Measurements from ENCODE around the gene P2RX7. TPM values are rescaled to one million over a fixed set of nuclear protein-coding genes. Genes with fewer than 3 reads are reported as not detected.

Gene P2RX7
- total and polyA plus RNA-seq, 9 of the 15 experiments (the other 6 are each of a cell fraction or from before 2014, with no cell fraction given), result 0.04 to 0.65 (median 0.30) TPM

- TF ChIP-seq MCM7 (IDR thresholded peaks at IDR 0.05) (no peak), ZNF408 (CRISPR knock-in tag; IDR thresholded peaks at IDR 0.05; ENCODE audit: low read depth) (no peak), ZNF740 (CRISPR knock-in tag; IDR thresholded peaks at IDR 0.05) (peak; percentile 34), ZNF740 (tag; IDR thresholded peaks at IDR 0.05) (peak in 1 of 2 experiments; percentile 48; a peak in 1 of 4 replicates), ELF4 (CRISPR knock-in tag; IDR thresholded peaks at IDR 0.05) (no peak), NFATC3 (IDR thresholded peaks at IDR 0.05) (no peak), ILK (tag; IDR thresholded peaks at IDR 0.05; ENCODE audit: borderline replicate concordance, low read depth) (no peak), TAL1 (IDR thresholded peaks at IDR 0.05) (no peak), RBM25 (IDR thresholded peaks at IDR 0.05; ENCODE audit: low read depth, low read length, severe bottlenecking) (peak; percentile 32), SMAD1 (IDR thresholded peaks at IDR 0.05; ENCODE audit: low read depth, low read length, partially characterized antibody) (peak; percentile 18), IRF2 (CRISPR knock-in tag; IDR thresholded peaks at IDR 0.05) (no peak), ZNF134 (CRISPR knock-in tag; conservative IDR thresholded peaks at IDR 0.05) (no peak), PCBP2 (IDR thresholded peaks at IDR 0.05; ENCODE audit: low read depth, low read length, poor library complexity, severe bottlenecking) (no peak), NR1H2 (CRISPR knock-in tag; IDR thresholded peaks at IDR 0.05) (peak; percentile 61), ZNF184 (CRISPR knock-in tag; IDR thresholded peaks at IDR 0.05) (no peak), RCOR1 (IDR thresholded peaks at IDR 0.05; ENCODE audit: borderline replicate concordance in 1 of 2, low read depth in 2 of 2, low read length in 2 of 2) (0 out of 4 replicates have a peak, but pooled peaks of 1 of the 2 experiments have one; percentile 22), SP1 (CRISPR knock-in tag; IDR thresholded peaks at IDR 0.05) (peak; percentile 67), SRSF9 (IDR thresholded peaks at IDR 0.05; ENCODE audit: borderline replicate concordance, low read depth, low read length) (no peak), ZBTB33 (CRISPR knock-in tag; IDR thresholded peaks at IDR 0.05) (peak; percentile 63), ZNF561 (CRISPR knock-in tag; conservative IDR thresholded peaks at IDR 0.05) (no peak), MTA2 (IDR thresholded peaks at IDR 0.05; ENCODE audit: low read depth) (0 out of 2 replicates have a peak, but pooled peaks have one; percentile 6), SIN3A (IDR thresholded peaks at IDR 0.05; ENCODE audit: borderline replicate concordance in 2 of 2, control insufficient read depth in 1 of 2, low read depth in 2 of 2, low read length in 2 of 2) (peak in 1 of 2 experiments; percentile 39; a peak in 1 of 4 replicates), KAT8 (IDR thresholded peaks at IDR 0.05; ENCODE audit: low read depth) (no peak), NFYB (IDR thresholded peaks at IDR 0.05; ENCODE audit: extremely low read depth, insufficient read length) (no peak), IRF9 (tag; IDR thresholded peaks at IDR 0.05) (no peak)
Measured at GRCh38 chr12:121209624-121210572, 77.2 kb downstream of the P2RX7 start, which contains the start of gene P2RX4 (continued).
